ENCODE results near the gene FPR2. TPM values are rescaled to one million over a fixed set of nuclear protein-coding genes. Genes with fewer than 3 reads are reported as not detected.
A peak's percentile ranks its signal among the peaks of the same experiment; 100 is the strongest.
"Not testable (repeated sequence)": the region's sequence is repeated elsewhere in the genome, so short reads cannot be mapped to it uniquely, and the experiment has no call there.

FPR2 gene
- total RNA-seq, 2 experiments from 2014 or later = not detected

- H3K36me3 Mint-ChIP-seq = no peaks in the 10 kb centered on the region
- H3K4me1 Mint-ChIP-seq = no peaks in the 10 kb centered on the region
- no peak for ATAC-seq (ENCODE audit: low read depth)
- no peak overlapping the region for H3K27ac Mint-ChIP-seq
- POLR2A ChIA-PET = no interaction called here
- H3K27me3 Mint-ChIP-seq = no peaks in the 10 kb centered on the region
- DNase-seq = no peak
- no peak overlapping the region for H3K4me3 Mint-ChIP-seq
- H3K9me3 Mint-ChIP-seq = peaks cover 8% of the 10 kb centered on the region
Measured at GRCh38 chr19:51750400-51751094, 10.4 kb upstream of the FPR2 start.

DNA sequence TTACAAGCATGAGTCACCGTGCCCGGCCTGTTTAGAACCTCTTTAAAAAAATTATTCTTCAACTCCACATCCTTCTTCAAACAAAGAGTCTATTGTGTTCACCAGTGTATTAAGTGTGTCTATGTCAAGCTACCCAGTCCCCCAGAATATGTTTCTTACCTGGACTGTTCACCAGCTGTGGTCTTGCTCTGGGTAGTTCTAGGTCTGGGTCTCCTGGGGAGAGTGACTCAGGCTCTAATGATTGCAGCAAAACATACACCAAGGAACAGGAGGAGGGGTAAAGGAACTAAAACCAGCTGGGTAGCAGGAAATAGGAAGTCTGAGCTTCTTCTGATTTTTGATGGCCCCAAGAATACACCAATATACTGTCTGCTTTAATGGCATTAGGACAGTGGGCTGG is 9.3 kb upstream of the FPR2 start, which contains the start of gene FPR1:
FPR1 (minus strand) TSS at position 224 of the 400 bp plus-strand sequence. CDS start 4,884 bp downstream, outside the sequence.
- H3K9me3 Mint-ChIP-seq = peaks cover 12% of the 10 kb centered on the region
- POLR2A ChIA-PET = no interaction called here
- no peak within 1 kb of the TSS for H3K27ac Mint-ChIP-seq
- H3K27me3 Mint-ChIP-seq = no peaks in the 10 kb centered on the region
- no peak within 1 kb of the TSS for H3K4me3 Mint-ChIP-seq
- no peaks in the 10 kb centered on the region for H3K4me1 Mint-ChIP-seq
- H3K36me3 Mint-ChIP-seq = no peaks in the 10 kb centered on the region
- no peak for ATAC-seq (ENCODE audit: low read depth)
- no peak for DNase-seq

- no peaks in the 10 kb centered on the region for H3K36me3 Mint-ChIP-seq
- H3K27me3 Mint-ChIP-seq = no peaks in the 10 kb centered on the region
- H3K4me1 Mint-ChIP-seq = no peaks in the 10 kb centered on the region
- DNase-seq (no peak), ATAC-seq (ENCODE audit: low read depth) (no peak)
- H3K4me3 Mint-ChIP-seq = no peak overlapping the region
- no peak overlapping the region for H3K27ac Mint-ChIP-seq
- H3K9me3 Mint-ChIP-seq = peaks cover 13% of the 10 kb centered on the region
- POLR2A ChIA-PET = no interaction called here
Measured at GRCh38 chr19:51754109-51754508, 6.9 kb upstream of the FPR2 start.

- POLR2A ChIA-PET = no interaction called here
- Mint-ChIP-seq H3K4me3 (no peak overlapping the region), H3K27me3 (no peaks in the 10 kb centered on the region), H3K36me3 (no peaks in the 10 kb centered on the region), H3K9me3 (peaks cover 11% of the 10 kb centered on the region), H3K4me1 (no peaks in the 10 kb centered on the region), H3K27ac (no peak overlapping the region)
- DNase-seq (no peak), ATAC-seq (ENCODE audit: low read depth) (no peak)
Measured at GRCh38 chr19:51754770-51755169, 6.2 kb upstream of the FPR2 start.

DNA sequence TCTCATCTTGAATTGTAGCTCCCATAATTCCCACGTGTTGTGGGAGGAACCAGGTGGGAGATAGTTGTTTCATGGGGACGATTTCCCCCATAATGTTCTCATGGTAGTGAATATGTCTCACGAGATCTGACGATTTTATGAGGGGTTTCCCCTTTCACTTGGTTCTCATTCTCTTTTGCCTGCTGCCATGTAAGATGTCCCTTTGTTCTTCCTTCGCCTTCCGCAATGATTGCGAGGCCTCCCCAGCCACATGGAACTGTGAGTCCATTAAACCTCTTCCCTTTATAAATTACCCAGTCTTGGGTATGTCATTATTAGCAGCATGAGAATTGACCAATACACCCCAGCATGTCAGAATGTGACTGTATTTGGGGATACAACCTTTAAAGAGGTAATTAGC is 5.4 kb upstream of the FPR2 start:
- Mint-ChIP-seq H3K36me3 (no peaks in the 10 kb centered on the region), H3K4me1 (no peaks in the 10 kb centered on the region), H3K9me3 (peaks cover 11% of the 10 kb centered on the region), H3K4me3 (no peak overlapping the region), H3K27me3 (no peaks in the 10 kb centered on the region), H3K27ac (no peak overlapping the region)
- ATAC-seq (ENCODE audit: low read depth) (no peak), DNase-seq (no peak)
- POLR2A ChIA-PET = no interaction called here

GRCh38 chr19:51761696-51762095 is 716 bp downstream of the FPR2 start:
- POLR2A ChIA-PET = no interaction called here
- Mint-ChIP-seq H3K27ac (no peak overlapping the region), H3K27me3 (peaks cover 21% of the 10 kb centered on the region), H3K36me3 (peaks cover 2% of the 10 kb centered on the region), H3K9me3 (peaks cover 12% of the 10 kb centered on the region), H3K4me3 (no peak overlapping the region), H3K4me1 (peaks cover 5% of the 10 kb centered on the region)
- DNase-seq = no peak
- no peak for ATAC-seq (ENCODE audit: low read depth)

GRCh38 chr19:51765086-51765485 is 4.1 kb downstream of the FPR2 start:
- POLR2A ChIA-PET = no interaction called here
- peaks cover 2% of the 10 kb centered on the region for H3K36me3 Mint-ChIP-seq

DNA sequence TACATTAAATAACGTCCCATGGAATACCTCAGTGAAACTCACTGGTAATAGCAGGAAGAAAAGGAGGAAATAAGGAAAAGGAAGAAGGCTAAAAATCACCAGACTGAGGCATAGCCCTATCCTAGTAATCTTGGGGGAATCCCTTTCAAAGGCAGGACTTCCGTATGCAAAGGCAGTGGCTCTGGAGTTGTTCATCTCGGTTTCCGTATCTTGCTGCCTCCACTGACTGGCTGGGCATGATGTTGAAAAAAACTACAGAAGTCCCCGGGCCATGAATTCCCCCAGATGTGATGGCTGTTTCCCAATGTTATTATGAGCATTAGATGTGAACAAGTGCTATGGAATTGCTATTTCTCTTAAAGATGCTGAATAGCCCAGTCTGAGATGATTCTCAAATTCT is 5.5 kb downstream of the FPR2 start:
- Mint-ChIP-seq H3K36me3 (peaks cover 2% of the 10 kb centered on the region), H3K27me3 (peaks cover 23% of the 10 kb centered on the region), H3K4me1 (peaks cover 7% of the 10 kb centered on the region), H3K9me3 (peaks cover 11% of the 10 kb centered on the region), H3K4me3 (no peak overlapping the region), H3K27ac (no peak overlapping the region)
- no peak for ATAC-seq (ENCODE audit: low read depth)
- DNase-seq = no peak
- POLR2A ChIA-PET = no interaction called here

More at GRCh38 chr19:51765086-51765485, 4.1 kb downstream of the FPR2 start:
- Mint-ChIP-seq H3K4me1 (peaks cover 5% of the 10 kb centered on the region), H3K4me3 (no peak overlapping the region), H3K9me3 (peaks cover 11% of the 10 kb centered on the region), H3K27ac (no peak overlapping the region), H3K27me3 (peaks cover 21% of the 10 kb centered on the region)
- DNase-seq (no peak), ATAC-seq (ENCODE audit: low read depth) (no peak)

DNA sequence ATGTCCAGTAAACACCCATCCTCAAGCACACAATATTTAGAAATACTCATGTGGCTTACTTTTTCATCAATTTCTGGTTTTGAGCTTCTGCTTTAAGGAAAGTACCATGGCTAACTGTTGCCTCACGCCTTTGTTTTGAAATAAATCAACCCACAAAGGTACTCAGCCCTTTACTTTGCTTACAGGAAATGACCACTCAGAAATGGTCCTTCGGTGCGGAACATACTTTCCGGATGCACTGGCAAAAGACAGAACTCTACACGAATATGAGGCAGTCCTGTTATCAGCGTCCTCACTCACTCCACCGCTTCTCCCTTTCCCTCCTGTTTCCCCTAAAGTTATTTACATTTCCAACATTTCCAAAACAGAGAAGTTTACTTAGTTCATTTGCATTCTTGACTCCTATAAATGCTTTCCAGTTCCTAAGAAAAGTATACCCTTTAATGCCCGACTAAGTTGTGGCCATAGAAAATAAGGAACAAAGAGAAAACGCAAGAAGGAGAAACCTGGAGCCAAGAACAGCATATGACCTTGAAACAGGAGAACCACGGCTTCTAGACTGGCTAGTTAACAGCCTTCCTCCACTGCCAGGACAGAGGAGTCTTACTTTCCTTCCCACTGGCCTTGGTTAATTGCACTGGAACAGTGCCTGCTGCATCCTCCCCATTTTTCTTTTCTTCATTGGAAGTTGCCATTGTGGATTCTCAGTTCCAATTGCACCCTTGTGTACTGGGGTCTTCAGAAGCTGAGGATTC is 10.6 kb downstream of the FPR2 start:
- H3K4me1 Mint-ChIP-seq = peaks cover 4% of the 10 kb centered on the region
- DNase-seq (no peak), ATAC-seq (ENCODE audit: low read depth) (no peak)
- POLR2A ChIA-PET = no interaction called here
- H3K4me3 Mint-ChIP-seq = no peak overlapping the region
- peaks cover 6% of the 10 kb centered on the region for H3K9me3 Mint-ChIP-seq
- H3K27me3 Mint-ChIP-seq = peaks cover 15% of the 10 kb centered on the region
- H3K36me3 Mint-ChIP-seq = no peaks in the 10 kb centered on the region
- H3K27ac Mint-ChIP-seq = no peak overlapping the region

GRCh38 chr19:51772977-51773376 is 12.0 kb downstream of the FPR2 start:
- ATAC-seq (ENCODE audit: low read depth) = no peak
- H3K36me3 Mint-ChIP-seq = no peaks in the 10 kb centered on the region
- H3K27ac Mint-ChIP-seq = no peak overlapping the region
- H3K4me3 Mint-ChIP-seq = no peak overlapping the region
- peaks cover 4% of the 10 kb centered on the region for H3K4me1 Mint-ChIP-seq
- POLR2A ChIA-PET = no interaction called here
- no peak for DNase-seq
- peaks cover 27% of the 10 kb centered on the region for H3K27me3 Mint-ChIP-seq
- peaks cover 6% of the 10 kb centered on the region for H3K9me3 Mint-ChIP-seq

DNA sequence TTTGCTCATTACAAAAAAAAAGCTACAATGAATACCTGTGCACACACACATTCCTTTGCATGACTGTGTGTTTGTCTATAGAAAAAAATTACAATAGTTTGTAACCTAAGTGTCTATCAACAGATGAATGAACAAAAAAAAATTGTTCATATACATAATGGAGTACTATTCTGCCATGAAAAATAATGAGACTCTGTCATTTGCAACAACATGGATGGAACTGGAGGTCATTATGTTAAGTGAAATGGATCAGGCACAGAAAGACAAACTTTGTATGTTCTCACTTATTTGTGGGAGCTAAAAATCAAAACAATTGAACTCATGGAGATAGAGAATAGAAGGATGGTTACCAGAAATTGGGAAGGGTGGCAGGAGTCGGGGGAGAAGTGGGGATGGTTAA is 15.6 kb downstream of the FPR2 start:
- H3K27ac Mint-ChIP-seq; H3K4me3 Mint-ChIP-seq; POLR2A ChIA-PET; ATAC-seq (ENCODE audit: low read depth); DNase-seq; H3K9me3 Mint-ChIP-seq; H3K36me3 Mint-ChIP-seq; H3K4me1 Mint-ChIP-seq: not testable (repeated sequence)
- peaks cover 33% of the 10 kb centered on the region for H3K27me3 Mint-ChIP-seq

DNA sequence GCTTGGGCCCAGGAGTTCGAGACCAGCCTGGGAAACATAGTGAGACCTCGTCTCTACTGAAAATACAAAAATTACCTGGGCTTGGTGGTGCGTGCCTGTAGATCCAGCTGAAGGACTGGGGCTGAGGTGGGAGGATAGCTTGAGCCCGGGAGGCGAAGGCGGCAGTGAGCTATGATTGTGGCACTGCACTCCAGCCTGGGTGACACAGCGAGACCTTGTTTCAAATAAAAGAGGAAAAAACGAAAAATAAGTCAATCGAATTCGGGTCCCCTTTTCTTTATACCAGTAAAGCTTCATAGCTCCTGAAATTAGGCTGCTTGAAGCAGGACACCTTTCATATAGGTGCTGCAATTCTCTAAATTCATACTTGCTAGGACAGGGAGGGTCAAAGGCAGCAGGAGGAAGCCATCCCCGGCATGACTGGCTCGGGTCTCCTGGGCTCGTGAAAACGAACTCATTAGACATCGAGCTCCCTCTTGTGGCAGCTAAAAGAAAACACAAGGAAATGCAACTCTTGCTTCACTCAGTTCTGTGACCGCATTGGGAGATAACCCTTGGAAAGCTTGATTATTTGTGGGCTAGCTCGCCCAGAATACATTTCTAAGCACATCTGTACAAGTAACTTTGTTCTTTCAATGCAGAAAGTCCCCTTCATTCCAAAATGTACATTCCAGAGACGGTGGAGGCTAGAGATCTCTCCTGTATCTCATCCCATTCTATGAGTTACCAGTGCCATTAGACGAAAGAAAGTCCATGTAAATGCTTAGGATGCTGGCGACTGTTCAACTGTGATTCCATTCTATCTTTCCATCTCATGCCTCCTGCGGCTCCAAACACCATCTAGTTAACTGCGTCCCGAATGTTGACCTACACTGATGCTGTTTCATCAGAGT is 16.8 kb downstream of the FPR2 start:
- H3K27me3 Mint-ChIP-seq = peaks cover 35% of the 10 kb centered on the region
- H3K9me3 Mint-ChIP-seq = peaks cover 4% of the 10 kb centered on the region
- H3K4me3 Mint-ChIP-seq = no peak overlapping the region
- ATAC-seq (ENCODE audit: low read depth) (no peak), DNase-seq (peak; percentile 34)
- H3K36me3 Mint-ChIP-seq = no peaks in the 10 kb centered on the region
- H3K4me1 Mint-ChIP-seq = no peaks in the 10 kb centered on the region
- no peak overlapping the region for H3K27ac Mint-ChIP-seq
- POLR2A ChIA-PET = interaction anchor here (0.6 kb wide), 1 partner anchor 11 kb away, joined by 3 read pairs; no protein-coding TSS in a partner anchor

- Mint-ChIP-seq H3K27ac (no peak overlapping the region), H3K4me1 (no peaks in the 10 kb centered on the region), H3K4me3 (no peak overlapping the region), H3K9me3 (no peaks in the 10 kb centered on the region), H3K27me3 (peaks cover 35% of the 10 kb centered on the region), H3K36me3 (no peaks in the 10 kb centered on the region)
- POLR2A ChIA-PET = no interaction called here
- ATAC-seq (ENCODE audit: low read depth) (no peak), DNase-seq (no peak)
Measured at GRCh38 chr19:51779181-51779580, 18.2 kb downstream of the FPR2 start.

All from activated naive CD8-positive, alpha-beta T cell treated with anti-CD3 and anti-CD28 coated beads, Interleukin-2, amount 10 ng/mL, durations not matched to agents 7 days and 5 days (primary cell).